ENCODE results near the gene ELN.

ELN gene

DNA sequence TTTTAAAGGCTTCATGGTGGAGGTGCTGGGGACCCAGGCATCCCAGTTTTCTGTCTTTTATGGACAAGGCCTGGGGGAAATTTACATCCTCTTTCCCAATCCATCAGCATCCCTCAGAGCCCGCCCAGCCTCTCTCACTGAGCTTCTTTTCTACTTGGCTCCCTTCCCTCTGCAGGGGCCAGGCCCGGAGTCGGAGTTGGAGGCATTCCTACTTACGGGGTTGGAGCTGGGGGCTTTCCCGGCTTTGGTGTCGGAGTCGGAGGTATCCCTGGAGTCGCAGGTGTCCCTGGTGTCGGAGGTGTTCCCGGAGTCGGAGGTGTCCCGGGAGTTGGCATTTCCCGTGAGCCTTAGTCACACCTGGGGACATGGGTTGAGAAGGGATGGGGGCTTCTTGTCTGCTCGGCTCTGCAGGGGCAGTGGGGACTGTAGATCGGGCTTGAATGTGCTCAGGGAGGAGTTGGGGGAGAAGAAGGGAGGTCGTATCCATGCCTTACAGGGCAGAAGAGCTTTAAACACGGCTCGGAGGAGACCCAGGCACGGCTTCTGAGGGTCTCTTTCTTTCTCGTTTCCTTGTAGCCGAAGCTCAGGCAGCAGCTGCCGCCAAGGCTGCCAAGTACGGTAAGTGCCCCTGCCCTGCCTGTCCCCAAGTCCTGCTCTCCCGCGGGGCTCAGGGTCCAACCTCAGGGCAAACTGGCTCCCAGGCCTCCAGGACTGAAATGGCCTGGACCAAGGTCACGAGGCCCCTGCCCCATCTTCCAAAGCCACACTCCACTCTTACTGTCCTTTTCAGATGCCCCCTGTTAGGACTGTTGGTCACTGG is 28.3 kb downstream of the ELN start:
- H3K27ac ChIP-seq = peak overlapping the region; percentile 37 to 72
- TF ChIP-seq, protein P1, sequence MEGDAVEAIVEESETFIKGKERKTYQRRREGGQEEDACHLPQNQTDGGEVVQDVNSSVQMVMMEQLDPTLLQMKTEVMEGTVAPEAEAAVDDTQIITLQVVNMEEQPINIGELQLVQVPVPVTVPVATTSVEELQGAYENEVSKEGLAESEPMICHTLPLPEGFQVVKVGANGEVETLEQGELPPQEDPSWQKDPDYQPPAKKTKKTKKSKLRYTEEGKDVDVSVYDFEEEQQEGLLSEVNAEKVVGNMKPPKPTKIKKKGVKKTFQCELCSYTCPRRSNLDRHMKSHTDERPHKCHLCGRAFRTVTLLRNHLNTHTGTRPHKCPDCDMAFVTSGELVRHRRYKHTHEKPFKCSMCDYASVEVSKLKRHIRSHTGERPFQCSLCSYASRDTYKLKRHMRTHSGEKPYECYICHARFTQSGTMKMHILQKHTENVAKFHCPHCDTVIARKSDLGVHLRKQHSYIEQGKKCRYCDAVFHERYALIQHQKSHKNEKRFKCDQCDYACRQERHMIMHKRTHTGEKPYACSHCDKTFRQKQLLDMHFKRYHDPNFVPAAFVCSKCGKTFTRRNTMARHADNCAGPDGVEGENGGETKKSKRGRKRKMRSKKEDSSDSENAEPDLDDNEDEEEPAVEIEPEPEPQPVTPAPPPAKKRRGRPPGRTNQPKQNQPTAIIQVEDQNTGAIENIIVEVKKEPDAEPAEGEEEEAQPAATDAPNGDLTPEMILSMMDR (IDR thresholded peaks at IDR 0.05) = no peak
- DNase-seq (ENCODE audit: low spot score) = no peak
- no peak overlapping the region for H3K4me3 ChIP-seq

DNA sequence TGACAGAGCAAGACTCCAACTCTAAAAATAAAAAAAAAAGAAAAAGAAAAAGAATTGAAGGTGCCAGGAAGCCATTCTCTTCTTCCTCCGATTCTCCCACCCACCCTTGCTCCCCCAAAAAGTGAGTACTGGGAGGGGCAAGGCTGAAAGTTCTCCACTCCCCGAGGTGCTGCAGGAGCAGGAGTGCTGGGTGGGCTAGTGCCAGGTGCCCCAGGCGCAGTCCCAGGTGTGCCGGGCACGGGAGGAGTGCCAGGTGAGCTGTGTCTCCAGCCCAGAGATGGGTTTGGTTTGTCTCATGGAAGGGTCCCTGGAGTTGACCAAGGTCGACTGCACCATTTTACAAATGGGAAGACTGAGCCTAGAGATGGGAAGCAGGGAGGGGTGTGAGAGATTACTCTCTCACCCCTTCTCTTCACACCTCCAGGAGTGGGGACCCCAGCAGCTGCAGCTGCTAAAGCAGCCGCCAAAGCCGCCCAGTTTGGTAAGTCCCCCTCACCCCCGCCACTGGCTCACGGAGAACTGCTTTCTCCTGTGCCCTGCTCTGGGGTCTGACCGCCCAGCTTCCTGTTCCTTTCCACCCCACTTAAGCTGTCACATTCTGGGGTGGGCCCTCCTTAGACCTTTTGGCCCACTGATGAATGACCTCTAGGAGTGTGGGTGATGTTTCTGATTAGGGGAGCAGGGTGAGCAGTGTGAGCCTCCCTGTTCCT is 29.4 kb downstream of the ELN start:
- DNase-seq (ENCODE audit: low spot score) = no peak
- no peak overlapping the region for H3K4me3 ChIP-seq
- TF ChIP-seq, protein P1 (IDR thresholded peaks at IDR 0.05) = no peak
- H3K27ac ChIP-seq = peak overlapping the region; percentile 13 to 33

DNA sequence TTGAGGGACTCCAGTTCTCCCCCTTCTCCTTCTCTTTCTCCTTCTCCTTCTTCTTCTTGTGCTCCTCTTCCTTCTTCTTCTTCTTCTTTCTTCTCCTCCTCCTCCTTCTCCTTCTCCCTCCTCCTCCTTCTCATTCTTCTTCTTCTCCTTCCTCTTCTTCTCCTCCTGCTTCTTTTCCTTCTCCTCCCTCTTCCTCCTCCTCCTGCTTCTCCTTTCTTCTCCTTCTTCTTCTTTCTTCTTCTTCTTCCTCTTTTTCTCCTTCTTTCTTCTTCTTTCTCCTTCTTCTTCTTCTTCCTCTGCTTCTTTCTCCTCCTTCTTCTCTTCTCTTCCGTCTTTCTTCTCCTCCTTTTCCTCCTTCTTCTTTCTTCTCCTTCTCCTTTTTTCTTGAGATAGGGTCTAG is 30.0 kb downstream of the ELN start:
- Histone ChIP-seq H3K27ac (peak overlapping the region; percentile 33 to 42), H3K4me3 (no peak overlapping the region)
- TF ChIP-seq, protein P1 (IDR thresholded peaks at IDR 0.05) = no peak
- DNase-seq (ENCODE audit: low spot score) = no peak

DNA sequence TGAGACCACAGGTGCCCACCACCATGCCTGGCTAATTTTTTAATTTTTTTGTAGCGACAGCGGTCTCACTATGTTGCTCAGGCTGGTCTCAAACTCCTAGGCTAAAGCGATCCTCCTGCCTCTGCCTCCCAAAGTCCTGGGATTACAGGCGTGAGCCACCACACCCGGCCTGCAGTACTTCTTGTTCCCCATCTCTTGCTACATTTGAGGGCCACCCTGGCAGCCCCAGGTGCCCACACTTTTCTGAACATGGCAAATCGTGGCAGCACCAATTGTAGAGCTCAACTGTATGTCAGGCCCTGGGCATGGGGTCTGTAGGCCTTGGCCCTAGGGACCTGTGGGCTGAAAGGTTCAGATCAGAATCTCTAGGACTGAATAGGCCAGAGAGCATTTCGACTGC is 30.5 kb downstream of the ELN start:
- DNase-seq (ENCODE audit: low spot score) = no peak
- TF ChIP-seq, protein P1 (IDR thresholded peaks at IDR 0.05) = no peak
- Histone ChIP-seq H3K4me3 (no peak overlapping the region), H3K27ac (peak overlapping the region; percentile 42 to 58)

DNA sequence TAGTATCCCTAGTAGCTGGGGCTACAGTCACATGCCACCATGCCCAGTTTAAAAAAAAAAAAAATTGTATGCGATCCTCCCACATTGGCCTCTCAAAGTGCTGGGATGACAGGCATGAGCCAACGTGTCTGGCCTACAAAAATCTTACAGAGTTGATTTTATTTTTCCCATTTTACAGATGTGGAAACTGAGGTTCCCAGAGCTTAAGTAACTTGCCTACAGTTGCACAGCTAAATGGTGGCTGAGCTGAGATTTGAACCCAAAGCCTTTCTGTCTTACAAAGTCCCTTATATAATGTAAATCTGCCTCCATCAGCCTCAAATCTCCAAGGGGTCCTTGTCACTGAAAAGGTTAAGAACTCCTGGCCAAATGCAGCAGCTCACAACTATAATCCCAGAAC is 31.1 kb downstream of the ELN start:
- H3K27ac ChIP-seq = peak overlapping the region in 1 of 2 donors; percentile 92
- no peak for DNase-seq (ENCODE audit: low spot score)
- TF ChIP-seq, protein P1 (IDR thresholded peaks at IDR 0.05) = no peak
- no peak overlapping the region for H3K4me3 ChIP-seq

DNA sequence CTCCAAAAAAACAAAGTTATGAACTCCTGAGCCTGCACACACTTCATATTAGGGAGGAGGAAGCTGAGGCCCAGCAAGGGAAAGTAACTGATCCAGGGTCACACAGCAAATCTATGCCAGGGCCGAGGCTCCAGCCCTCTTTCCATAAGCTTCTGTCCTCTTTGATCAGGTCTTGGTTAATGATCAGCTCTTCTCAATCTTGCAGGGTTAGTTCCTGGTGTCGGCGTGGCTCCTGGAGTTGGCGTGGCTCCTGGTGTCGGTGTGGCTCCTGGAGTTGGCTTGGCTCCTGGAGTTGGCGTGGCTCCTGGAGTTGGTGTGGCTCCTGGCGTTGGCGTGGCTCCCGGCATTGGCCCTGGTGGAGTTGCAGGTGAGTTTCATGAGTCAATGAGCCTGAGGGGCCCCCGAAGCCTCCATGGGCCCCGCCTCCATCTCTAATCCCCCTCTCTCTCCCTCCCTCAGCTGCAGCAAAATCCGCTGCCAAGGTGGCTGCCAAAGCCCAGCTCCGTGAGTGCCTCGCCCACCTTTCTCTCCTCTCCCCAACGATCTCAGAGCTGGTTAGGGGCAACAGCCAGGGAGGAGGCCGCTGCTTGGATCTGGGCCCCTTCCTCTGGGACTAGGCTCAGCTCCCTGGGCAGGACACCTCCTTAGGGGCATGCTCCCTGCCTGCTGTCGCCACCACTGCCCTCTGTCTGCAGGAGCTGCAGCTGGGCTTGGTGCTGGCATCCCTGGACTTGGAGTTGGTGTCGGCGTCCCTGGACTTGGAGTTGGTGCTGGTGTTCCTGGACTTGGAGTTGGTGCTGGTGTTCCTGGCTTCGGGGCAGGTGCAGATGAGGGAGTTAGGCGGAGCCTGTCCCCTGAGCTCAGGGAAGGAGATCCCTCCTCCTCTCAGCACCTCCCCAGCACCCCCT is 32.0 kb downstream of the ELN start:
- TF ChIP-seq, protein P1 (IDR thresholded peaks at IDR 0.05) = no peak
- no peak for DNase-seq (ENCODE audit: low spot score)
- peak overlapping the region; percentile 76 to 92 for H3K27ac ChIP-seq
- H3K4me3 ChIP-seq = no peak overlapping the region
